GM21619 (cell line): ENCODE measurements around the gene GSTT4.
"Not testable (repeated sequence)": the region's sequence is repeated elsewhere in the genome, so short reads cannot be mapped to it uniquely, and the experiment has no call there.

ENCODE experiments used
- ATAC-seq: cut with Tn5 transposase; IDR thresholded peaks from one replicate; pipeline ENCODE4 v1.9.1; 2021; ENCODE audit not compliant: unreplicated experiment

The GSTT4 gene

DNA sequence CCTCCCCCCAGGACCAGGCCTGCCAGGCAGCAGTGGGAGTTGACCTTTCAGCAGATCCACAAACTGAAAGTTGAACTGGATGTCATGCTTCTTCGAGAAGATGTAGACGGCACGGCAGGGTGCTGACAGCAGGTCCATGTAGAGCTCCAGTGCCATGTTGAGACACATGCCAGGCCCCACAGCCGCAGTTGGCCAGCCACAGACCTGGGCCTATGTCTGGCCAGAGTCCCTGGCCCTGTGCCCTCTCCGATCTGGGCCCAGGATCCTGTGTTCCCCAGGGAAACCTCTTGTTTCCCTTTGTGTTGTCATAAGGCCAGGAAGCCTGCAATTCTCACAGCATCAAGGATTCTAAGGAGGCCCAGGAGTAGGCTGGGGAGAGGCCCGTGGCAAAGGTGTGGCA, at the start of gene GSTT4:
TSS of gene GSTT4 (minus strand) at position 253 of the 400 bp plus-strand sequence. CDS start at position 156, 97 bp downstream.
- no peak for ATAC-seq

DNA sequence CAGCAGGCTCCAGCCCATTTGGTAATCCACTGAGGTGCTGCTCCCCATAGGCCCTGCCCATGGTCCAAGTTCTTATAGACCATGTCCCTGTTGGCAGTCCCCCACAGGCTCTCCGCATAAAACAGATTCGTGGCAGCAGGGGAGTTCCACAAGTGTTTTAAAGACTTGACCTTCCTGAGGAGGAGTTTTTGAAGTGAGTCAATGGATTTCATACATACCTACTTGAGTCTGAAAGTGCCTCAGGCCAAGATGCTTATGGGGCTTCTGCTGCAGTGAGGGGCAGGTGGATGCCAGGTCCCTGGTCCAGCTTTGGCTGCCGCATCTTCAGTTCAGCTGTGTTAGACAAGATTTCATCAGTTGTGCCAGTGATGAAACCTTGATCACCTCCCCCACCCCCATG, 49.1 kb upstream of the GSTT4 start:
- no peak for ATAC-seq

DNA sequence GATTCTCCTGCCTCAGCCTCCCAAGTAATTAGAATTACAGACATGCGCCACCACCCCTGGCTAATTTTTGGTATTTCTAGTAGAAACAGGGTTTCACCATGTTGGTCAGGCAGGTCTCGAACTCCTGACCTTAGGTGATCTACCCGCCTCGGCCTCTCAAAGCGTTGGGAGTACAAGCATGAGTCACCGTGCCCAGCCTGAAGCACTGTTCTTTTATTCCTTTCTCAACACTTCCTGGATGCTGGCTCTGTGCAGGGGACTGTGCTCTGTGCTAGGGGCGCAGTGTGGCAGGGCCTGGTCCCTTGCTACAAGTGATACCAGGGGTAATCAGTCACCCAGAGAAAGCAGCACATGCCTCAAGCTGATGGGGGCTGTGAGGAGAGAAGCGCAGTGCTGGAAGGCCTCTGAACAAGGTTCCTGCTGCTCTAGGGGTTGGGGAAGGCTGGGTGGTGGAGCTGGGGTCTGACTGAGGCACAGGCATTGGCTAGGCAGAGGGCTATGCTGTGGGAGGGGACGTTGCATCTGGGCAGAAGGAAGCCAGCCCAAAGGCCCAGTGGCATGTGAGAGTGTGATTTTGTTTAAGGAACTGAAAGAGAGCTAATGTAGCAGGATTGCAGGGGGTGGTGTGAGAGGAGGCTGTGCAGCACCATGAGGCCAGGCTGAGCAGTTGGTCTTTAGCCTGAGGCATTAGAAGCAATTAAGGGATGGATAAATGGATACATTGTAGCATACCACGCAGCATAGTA, 48.4 kb upstream of the GSTT4 start:
- ATAC-seq, result no peak

DNA sequence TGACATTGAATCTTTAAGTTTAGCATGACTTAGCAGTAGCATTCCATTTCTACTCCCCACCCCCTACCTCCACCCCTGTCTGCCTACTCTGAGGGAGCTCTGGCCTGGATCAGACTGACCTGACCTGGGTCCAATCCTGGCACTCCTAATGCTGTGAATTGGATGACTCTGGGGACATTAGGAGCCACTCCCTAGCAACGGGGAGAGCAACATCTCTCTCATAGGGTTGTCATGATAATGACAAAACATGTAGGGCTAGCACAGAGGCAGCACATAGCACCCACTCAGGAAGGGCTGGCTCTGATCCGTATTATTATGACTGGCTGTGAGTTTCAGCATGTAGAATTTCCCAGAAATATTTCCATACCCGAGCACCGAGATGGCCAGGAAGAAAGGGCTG, 46.3 kb upstream of the GSTT4 start:
- no peak for ATAC-seq

DNA sequence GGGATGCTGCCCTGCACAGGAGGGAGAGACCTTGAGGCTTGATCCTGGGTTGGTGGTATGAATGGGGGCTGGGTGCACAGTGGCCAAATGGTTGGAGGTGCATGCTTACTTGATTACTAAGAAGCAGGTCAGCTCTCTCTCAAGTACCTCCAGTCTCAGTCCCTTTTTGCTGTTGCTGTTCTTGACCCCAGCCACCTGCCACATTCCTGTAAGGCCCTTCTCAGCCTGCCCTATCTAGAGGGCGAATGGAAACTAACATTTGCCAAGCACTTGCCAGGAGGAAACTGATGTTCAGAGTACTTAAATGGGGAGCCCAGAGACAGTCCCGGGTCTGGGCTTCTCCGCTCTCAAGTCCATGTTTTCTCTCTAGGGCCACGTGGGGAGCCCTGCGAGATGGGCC, 45.8 kb upstream of the GSTT4 start:
- no peak for ATAC-seq

DNA sequence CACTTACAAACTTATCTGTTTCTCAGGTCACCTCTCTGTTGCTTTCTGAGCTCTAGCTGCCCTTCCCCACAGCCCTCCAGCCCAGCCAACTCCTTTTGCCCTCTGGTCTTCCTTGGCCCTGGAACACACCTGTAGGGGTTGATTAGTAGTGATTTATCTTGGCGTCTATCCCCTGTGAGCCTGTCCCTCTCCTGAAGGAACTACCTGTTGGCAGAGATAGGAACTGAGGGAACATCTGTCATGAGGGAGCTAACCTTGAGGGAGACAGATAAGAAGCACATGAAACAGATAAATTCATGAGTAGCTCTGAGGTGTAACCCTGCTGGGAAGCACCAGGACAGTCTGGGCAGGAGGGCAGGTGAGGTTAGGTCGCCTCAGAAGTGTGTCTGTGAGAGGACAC, 44.7 kb upstream of the GSTT4 start:
- ATAC-seq, result no peak

DNA sequence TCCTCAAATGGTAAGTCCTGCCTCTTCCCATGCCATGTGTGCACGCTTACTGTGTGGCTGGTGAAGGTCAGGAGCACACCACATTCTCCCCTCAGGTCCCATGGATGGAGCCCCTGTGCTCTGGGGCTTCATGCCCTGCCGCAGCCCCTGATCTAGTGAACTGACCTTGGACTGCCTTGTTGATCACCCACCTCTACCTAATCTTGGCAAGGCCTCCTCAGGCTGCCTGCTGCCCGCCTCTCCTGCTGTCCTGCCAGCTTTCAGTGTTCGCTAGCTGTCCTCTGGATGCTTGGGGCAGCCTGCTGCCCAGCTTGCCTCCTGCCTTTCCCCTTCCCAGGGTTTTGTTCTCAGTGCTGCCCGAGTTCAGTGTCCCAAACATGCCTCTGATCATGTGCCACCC, 44.0 kb upstream of the GSTT4 start:
- no peak for ATAC-seq

DNA sequence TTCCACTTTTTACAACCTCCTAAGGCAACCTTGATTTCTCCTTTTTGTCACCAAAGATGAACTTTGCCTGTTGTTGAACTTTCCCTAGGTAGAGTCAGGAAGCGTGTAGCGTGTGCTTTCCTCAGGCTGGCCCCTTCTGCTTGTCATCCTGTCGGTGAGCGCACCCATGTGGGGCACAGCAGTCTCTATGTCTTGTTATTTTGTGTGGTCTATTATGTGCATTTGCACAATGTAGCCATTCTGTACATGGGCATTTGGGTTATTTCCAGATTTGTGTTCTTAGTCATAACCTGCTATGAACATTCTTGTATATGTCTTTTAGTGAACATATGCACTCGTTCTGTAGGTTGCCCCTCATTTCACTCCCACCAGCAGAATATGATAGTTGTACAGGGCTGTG, 40.8 kb upstream of the GSTT4 start:
- ATAC-seq, result no peak

DNA sequence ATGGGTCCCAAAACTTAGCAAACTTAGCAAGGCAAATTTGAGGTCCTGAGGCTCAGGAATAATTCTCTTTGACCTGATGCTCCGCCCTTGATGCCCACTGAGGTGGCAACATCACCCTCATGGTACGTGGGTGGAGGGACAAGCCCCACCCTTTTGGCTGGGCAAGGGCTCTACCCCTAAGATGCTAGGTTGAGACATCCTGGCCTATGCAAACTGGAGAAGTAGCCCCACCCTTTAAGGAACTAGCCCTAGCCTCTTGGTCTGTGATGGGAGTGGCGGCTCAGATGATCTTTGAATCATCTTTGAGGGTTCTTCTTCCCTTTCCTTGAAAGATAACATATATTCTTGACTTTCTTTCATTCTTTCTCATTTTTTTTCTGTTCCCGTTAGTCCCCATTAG, 38.7 kb upstream of the GSTT4 start:
- ATAC-seq, result no peak

DNA sequence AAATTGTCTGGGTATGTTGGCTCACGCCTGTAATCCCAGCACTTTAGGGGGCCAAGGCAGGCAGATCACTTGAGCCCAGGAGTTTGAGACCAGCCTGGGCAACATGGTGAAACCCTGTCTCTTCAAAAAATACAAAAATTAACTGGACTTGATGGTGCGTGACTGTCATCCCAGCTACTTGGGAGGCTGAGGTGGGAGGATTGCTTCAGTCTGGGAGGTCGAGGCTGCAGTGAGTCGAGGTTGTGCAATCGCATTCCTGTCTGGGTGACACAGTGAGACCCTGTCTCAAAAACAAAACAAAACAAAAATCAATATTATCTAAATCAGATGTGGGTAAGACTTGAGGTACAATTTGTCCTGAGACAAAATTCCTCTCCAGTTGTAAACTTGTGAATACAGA, 38.2 kb upstream of the GSTT4 start:
- not testable (repeated sequence) for ATAC-seq

DNA sequence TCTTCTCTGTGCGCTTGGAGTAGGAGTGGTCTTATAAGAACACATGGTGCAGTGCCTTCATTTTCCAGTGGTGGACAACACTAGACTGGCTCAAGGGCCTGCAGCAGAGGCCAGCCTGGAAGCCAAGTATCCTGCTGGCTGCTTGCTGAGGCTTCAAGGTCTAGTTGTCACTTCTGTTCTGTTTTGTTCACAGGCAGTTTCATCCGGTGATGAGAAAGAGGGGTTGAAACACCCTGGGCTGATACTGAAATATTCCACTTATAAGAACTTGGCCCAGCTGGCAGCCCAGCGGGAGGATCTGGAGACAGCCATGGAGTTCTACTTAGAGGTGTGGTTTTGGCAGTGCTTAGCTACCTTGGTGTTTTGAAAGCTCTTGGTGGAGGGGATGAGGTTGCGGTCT, 35.7 kb upstream of the GSTT4 start:
- ATAC-seq, result no peak

DNA sequence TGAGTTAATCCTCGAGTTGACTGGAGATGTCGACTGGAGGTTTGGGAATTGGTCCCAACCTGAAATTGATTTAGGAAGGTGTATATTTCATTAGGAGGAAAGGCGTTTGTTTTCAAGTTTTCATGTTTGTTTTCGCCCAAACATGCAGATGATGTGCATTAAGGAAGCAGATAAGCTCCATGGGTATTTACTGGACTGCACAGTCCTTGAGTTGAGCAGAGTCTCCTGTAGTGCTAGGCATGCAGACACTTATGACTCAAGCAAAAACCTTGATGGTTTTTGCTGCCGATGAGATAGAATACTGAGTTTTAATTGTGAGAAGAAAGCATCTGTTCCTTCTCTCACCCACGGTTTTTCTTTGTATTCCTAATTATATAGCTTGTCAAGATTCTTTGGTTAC, 33.8 kb upstream of the GSTT4 start:
- no peak for ATAC-seq

DNA sequence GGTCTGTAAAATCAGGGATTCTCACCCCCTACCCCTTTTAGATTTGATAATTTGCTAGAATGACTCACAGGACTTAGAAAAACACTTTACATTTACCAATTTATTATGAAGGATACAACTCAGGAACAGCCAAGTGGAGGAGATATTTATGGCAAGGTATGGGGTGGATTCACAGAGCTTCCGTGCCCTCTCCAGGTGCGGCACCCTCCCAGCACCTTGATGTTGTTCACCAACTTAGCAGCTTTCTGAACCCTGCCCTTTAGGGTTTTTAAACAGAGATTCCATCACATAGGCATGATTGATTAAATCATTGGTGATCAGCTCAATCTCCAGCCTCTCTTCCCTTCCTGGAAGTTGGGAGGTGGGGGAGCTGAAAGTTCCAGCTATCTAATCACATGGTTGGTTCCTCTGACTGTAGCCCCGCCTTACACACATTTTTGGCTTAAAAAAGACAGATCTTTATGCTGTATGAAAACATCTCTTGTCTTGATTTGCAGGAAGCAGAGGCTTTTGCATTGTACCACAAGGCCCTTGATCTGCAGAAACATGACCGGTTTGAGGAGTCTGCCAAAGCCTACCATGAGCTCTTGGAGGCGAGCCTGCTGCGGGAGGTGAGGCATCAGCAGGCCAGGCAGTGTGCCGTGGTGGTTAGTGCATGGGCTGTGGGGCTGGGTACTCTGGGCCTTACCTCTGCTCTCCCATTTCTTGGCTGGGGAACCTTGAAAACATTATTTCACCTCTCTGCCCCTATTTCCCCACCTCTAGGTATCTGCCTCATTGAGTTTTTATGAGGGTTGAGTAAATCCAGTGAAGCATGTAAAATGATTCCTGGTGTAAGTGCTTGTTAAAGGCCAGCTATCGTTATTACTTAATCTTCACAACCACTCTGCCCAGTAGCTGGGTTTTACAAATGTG, 32.9 kb upstream of the GSTT4 start:
- no peak for ATAC-seq

DNA sequence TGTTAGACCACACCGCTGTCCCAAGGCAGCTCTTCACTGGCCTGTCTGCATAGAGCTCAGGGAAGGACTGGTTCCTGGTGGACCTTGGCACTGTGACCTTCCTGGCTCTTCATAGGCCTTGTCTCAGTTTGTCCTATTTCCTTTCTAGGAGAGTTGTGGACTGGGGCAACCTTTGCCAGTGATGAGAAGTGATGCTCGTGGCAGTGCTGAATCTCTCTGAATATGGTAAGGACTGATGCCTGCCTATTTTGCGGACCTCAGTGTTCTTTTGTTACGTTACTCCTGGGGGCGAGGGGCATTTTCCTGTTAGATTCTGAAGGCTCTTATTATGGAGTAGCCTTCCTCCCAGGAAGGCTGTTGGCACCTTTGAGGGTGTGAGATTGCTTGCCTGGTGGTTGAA, 30.0 kb upstream of the GSTT4 start:
- ATAC-seq, result no peak

DNA sequence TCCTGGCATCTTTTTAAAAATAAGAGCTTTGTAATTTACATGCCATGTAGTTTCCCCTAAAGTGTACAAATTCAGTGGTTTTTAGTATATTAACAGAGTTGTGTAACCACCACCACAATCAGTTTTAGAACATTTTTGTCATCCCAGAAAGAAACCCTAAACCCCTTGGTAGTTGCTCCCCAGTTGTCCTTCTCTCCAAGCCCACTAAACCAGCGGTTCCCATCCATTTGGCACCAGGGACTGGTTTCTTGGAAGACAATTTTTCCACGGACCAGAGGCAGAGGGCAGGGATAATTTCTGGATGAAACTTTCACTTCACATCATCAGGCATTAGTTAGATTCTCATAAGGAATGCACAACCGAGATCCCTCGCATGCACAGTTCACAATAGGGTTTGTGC, 28.5 kb upstream of the GSTT4 start:
- ATAC-seq, result no peak

DNA sequence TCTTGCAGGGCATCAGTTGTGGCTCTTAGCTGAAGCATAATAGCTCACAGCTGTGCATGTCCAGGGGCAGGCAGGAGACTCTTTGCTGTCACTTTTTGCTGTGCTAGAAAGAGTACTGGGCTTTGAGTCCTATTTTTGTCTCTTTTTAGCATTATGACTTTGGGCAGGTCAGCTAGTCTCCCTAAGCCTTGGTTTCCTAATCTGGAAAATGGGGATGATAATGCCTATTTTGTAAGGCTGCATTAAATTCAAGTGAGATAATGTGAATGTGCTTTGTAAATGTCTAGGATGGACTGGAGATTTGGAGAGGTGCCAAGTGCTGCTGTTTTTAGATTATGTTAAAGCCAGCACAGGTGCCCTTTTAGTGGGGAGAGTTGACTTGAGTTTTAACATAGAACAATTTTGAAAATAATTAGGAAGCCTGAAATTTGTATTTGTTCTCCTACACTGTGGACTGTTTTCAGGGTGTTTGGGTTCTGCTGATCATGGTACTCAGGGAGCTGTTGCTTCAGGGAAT, 25.0 kb upstream of the GSTT4 start:
- ATAC-seq, result no peak

DNA sequence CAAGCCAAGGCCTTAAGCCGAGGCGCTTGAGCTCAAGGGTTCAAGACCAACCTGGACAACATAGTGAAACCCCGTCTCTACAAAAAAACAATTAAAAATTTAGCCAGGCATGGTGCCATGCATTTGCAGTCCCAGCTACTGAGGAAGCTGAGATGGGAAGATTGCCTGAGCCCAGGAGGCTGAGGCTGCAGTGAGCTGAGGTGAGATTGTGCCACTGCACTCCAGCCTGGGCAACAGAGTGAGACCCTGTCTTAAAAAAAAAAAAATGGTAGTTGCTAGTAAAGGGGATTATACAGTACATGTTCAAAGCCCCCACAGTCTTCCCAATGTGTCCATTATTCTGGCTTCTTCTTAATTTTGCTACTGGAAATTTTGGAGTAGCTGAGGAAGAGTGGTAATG, 24.1 kb upstream of the GSTT4 start:
- no peak for ATAC-seq

DNA sequence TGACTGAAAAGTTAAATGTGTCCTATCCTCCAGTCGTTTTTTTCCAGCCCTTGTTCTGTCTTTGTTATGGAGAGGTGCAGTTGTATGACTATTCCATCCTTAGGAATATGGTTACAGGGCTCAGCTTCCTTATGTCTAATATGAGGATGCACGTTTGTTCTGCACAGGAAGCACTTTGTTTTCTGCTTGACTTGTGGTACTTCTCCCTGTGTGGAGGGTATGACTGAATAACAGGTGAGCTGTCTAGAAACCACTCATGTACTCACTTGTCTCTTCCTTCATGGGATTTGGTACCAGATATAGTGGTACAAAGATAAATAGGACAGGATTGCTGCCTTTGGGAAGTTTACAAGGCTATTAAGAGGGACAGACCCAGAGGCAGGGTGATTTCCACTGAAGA, 23.3 kb upstream of the GSTT4 start:
- no peak for ATAC-seq

DNA sequence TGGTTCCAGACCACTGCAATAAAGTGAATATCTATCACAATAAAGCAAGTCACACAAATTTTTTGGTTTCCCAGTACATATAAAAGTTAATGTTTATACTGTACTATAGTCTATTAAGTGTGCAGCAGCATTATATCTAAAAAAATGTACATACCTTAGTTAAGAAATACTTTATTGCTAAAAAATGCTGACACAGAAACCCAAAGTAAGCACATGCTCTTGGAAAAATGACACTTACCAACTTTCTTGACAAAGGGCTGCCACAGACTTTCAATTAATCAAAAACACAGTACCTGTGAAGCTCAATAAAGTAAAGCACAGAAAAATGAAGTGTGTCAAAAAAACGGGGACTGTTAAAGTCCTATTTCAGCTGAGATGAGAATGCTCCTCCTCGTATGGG, 22.7 kb upstream of the GSTT4 start:
- no peak for ATAC-seq

DNA sequence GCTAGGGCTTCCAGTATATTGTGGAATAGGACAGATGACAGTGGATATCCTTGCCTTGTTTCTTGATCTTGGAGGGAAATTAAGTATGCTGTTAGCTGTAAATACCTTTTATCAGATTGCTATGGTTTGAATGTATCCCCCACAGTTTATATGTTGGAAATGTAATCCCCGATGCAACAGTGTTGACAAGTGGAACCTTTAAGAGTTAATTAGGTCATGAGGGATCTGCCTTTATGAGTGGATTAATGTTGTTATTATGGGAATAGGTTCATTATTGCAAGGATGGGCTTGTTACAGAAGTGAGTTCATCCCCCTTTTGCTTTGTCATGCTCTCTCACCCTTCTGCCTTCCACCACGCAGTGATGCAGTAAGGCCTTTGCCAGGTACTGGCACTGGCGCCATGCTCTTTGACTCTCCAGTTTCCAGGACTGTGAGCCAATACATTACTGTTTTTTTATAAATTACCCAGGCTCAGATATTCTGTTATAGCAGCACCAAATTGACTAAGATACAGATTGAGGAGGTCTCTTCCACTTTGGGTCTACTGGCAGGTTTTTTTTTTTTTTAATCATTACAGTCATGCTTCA, 22.2 kb upstream of the GSTT4 start:
- ATAC-seq, result no peak

DNA sequence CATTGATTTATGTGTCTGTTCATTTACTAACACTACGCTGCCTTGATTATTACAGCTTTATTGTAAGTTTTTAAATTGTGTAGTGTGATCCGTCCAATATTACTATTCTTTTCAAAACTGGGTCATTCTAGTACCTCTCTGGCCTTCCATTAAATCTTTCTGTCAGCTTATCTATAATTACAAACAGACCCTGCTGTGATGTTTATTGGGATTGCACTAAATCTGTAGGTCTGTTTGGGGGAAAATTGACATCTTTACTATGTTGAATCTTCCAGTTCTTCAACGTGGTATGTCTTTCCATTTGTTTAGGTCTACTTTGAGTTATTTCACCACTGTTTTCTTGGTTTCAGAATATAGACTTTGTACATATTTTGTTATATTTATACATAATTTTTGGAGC, 21.5 kb upstream of the GSTT4 start:
- ATAC-seq, result no peak

DNA sequence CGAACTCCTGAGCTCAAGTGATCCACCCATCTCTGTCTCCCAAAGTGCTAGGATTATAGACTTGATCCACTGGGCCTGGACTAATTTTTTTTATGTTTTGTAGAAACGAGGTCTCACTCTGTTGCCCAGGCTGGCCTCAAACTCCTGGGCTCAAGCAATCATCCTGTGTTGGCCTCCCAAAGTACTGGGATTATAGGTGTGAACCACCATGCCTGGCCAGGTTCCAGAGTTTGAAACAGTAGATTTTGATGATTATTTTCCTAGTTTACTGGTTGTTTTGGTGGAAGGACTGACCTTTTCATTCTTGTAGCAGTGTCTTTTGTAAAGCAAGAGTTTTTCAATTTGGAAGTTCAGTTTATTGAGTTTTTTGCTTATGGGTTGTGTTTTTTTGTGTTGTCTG, 20.8 kb upstream of the GSTT4 start:
- no peak for ATAC-seq
